Activated CD4-positive, alpha-beta T cell treated with anti-CD3 and anti-CD28 coated beads for 1 hour (primary cell): Measurements from ENCODE around the gene ALDH3B1.

ENCODE experiments used
- DNase-seq: peaks from one replicate; pipeline ENCODE4 v3.0.0-alpha.2; 2020

ALDH3B1 gene

DNA sequence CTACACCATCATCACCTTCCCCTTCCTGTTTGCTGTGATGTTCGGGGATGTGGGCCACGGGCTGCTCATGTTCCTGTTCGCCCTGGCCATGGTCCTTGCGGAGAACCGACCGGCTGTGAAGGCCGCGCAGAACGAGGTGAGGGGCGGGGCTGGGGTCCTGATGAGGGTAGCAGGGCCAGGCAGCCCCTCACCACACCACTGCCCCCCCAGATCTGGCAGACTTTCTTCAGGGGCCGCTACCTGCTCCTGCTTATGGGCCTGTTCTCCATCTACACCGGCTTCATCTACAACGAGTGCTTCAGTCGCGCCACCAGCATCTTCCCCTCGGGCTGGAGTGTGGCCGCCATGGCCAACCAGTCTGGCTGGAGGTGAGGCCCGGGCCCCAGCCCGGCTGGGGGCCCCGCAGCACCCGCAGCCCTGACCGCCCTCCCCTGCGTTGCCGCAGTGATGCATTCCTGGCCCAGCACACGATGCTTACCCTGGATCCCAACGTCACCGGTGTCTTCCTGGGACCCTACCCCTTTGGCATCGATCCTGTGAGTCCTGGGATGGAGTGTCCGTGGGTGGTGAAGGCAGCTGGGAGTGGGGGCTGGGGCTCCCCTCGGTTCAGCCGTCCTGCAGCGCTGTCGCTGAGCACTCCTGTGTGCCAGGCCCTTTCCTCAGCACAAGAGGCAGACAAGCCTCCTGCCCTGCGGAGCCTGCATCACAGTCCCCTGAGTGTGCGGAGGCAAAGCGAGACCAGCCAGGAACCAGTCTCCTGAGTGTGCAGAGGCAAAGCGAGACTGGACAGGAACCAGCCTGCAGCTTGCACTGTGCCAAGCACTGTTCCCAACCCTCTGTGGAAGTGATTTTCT lies 37.5 kb downstream of the ALDH3B1 start:
- no peak for DNase-seq

DNA sequence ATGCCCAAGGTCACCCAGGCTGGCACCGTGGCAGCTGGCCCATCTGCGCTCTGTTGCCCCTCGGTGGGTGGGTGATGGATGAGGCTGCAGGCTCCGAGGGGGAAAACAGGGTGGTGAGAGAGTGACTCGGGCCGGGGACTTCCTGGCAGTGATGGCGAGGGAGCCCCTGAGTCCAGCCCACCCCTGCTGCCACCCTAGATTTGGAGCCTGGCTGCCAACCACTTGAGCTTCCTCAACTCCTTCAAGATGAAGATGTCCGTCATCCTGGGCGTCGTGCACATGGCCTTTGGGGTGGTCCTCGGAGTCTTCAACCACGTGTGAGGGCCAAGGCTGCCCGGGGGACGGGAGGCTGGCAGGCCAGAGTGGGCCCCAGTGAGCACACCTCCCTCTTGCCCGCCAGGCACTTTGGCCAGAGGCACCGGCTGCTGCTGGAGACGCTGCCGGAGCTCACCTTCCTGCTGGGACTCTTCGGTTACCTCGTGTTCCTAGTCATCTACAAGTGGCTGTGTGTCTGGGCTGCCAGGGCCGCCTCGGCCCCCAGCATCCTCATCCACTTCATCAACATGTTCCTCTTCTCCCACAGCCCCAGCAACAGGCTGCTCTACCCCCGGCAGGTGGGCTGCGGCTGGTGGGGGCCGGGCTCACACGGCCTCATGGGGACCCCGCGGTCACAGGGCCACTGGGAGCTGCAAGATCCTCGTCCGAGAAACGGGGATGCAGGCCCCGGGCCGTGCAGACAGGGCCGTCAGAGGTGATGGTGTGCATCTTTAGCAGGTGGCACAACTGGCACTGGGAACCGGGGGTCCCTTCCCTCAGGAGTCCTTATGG lies 38.8 kb downstream of the ALDH3B1 start:
- no peak for DNase-seq

- DNase-seq, result no peak
Observed at GRCh38 chr11:68049509-68050370, 39.6 kb downstream of the ALDH3B1 start.

DNA sequence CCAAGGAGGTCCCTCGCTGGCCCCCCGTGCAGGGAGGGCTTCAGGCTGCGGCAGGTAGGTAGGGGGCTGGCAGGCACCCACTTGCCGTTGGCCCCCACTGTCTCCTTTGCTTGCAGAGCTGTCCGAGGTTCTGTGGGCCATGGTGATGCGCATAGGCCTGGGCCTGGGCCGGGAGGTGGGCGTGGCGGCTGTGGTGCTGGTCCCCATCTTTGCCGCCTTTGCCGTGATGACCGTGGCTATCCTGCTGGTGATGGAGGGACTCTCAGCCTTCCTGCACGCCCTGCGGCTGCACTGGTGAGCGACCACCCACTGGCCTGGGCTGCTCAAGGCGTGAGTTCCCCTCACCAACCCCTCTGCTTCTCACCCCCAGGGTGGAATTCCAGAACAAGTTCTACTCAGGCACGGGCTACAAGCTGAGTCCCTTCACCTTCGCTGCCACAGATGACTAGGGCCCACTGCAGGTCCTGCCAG lies 40.3 kb downstream of the ALDH3B1 start:
- DNase-seq, result no peak

DNA sequence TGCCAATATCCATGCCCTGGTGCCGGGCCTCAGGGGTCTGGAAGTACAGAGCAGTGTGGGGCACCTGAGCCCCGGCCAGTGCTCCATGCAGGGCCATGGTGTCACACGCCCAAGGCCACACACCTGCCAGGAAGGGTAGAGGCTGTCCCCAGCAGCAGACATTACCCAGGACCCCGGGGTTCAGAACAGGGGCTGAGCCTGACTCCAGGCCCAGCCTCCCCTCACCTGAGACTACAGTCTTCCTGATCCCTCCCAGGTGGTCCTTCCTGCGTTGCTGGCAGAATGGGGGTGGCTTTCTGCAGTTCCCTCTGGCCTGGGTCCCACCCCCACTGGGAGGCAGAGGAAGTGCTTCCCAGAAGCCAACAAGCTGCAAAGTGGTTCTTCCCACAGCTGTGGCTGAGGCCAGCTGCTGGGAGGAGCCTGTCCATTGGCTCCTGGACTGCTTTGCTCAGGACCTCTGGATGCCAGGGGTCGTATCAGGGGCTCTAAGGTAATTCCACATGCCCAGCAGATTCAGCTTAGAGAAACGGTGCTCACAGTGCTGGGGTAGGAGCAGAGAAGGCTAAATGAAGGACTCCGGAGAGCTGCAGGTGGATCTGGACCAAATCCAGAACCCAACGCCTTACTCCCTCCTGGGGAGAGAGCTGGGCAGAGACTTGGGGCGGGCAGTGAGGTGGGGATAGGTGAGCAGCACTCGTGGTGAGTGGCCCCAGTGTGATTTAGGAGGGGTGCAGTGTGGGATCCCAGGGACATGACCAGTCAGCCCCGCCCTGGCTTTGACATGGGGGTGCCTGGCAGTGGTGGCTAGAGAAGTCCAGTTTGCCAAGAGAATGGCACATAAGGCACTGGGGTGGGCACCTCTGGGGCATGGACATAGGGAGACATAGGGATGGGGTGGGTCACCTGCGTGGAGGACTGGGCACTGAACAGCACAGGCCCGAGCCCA lies 41.3 kb downstream of the ALDH3B1 start:
- no peak for DNase-seq

DNA sequence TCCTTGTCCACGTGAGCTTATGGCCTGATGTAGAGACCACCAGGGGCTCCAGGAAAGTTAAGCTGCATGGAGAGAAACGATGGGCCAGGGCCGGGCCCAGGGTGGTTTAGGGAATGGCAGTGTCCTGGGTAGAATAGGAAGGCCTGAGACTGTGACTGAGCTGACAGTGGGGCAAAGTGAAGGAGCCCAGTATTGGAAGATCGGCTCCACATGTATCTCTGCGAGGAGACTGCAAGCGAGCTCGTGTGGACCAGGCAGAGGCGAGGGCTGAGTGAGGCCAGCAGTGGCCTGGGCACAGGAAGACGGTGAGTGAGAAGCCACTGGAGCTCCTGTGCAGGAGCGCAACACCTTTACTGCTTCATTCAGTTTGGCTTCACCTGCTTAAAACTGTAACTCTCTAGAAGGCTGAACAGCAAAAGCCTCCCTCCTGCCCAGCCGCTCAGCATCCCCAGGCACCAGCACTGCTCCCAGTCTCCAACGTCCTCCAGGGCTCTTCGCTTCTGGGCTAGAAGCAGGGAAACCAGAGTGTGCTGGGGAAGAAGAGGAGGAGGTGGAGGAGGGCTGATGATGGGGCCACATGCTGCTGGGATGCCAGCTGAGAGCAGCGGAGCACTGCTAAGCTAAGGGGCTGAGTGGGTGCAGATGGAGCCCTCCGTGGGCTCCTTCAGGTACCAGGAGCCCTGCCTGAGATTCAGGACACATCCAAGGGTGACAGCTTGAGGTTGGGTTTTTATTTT lies 42.2 kb downstream of the ALDH3B1 start:
- no peak for DNase-seq

DNA sequence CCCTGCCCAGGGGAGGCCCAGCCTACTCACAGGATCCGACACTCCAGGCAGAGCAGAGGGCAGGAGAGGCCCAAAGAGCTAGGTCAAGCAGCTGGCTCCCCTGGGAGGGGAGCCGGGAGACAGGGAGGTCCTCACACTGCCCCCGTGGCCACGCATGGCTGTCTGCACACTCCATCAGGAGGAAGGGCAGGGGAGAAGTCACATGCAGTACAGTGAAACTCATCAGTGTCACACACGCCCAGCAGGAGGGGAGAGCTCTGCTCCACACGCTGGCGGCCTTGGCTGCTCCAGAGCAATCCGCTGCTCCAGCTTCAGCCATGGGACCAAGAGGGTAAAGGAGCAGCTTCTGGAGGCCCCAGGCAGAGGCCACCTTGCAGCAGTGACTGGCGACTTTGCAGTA lies 43.0 kb downstream of the ALDH3B1 start:
- no peak for DNase-seq

GRCh38 chr11:68053981-68054812 lies 44.1 kb downstream of the ALDH3B1 start:
- no peak for DNase-seq

DNA sequence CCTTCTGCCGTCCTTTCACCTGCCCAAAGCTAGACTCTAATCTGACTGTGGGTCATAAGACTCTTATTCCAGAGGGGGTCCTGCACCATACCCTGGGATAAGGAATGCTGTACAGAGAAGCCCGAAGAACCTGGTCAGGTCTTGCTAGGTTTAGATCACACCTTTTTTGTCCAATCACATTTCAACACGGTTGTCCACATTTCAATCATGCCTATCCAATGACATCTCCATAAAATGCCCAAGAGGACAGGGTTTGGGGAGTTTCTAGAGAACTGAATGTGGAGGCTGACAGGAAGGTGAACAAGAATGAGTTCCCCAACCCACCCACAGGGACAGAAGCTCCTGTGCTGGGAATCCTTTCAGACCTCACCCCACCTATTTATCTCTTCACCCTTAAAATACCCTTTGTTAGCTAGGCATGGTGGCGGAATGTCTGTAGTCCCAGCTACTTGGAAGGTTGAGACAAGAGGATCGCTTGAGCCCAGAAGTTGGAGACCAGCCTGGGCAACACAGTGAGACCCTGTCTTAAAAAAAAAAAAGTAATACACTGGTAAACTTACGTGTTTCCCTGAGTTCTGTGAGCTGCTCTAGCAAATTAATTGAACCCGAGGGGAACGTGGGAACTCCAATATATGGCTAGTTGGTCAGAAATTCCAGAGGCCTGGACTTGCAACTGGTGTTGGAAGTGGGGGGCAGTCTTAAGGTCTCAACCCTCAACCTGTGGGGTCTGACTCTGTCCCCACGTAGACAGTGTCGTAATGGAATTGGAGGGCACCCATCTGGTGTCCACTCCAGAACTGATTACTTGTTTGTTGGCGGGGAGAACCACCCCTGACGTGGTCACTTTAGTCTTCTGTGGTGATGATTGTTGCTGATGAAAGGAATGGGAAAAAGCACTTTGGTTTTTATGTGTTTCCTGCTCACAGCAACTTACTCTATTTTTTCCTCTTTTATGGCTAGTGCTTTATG lies 46.5 kb downstream of the ALDH3B1 start:
- DNase-seq, result no peak

GRCh38 chr11:68057807-68058206 lies 47.7 kb downstream of the ALDH3B1 start:
- DNase-seq, result no peak

- DNase-seq, result no peak
Observed at GRCh38 chr11:68061508-68061907, 51.4 kb downstream of the ALDH3B1 start.

DNA sequence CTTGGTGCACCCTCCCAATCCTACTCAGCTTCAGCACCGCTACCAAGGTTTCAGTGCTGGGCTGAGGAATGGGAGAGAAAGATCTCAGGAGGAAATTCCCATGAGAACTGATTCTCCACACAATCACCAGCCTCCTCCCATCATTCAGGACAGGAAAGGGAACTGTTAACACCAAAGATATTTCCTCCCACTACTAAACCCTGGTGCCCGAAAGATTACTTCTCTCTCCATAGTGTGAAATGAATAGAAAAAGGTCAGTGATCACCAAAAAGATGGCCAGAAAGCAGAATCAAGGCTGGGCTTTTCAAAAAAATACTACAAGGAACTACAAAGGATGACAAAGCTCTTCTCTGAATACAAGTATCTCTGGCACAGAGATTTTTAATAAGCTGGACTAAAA lies 54.8 kb downstream of the ALDH3B1 start:
- no peak for DNase-seq

- DNase-seq, result no peak
Observed at GRCh38 chr11:68065841-68066240, 55.7 kb downstream of the ALDH3B1 start.

- no peak for DNase-seq
Observed at GRCh38 chr11:68066742-68067141, 56.6 kb downstream of the ALDH3B1 start.

DNA sequence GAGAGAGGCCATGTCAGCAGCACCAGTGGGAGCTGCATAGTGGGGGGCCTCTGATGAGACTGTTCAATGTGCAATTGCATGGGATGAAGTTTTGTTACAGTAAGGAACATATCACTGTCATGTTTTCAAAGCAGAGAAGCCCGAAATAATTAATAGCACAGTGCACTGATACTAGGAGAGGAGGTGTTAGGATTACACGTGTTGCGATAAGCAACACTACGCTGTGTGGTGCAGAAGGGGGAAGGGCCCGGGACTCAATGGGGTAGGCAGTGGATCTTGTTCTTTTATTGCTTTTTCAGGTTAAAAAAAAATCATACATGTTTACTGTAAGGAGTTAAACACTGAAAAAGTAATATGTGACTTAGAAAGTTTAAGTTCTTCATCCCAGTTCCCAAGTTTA lies 57.9 kb downstream of the ALDH3B1 start:
- no peak for DNase-seq

- no peak for DNase-seq
Observed at GRCh38 chr11:68071281-68072048, 61.3 kb downstream of the ALDH3B1 start.

DNA sequence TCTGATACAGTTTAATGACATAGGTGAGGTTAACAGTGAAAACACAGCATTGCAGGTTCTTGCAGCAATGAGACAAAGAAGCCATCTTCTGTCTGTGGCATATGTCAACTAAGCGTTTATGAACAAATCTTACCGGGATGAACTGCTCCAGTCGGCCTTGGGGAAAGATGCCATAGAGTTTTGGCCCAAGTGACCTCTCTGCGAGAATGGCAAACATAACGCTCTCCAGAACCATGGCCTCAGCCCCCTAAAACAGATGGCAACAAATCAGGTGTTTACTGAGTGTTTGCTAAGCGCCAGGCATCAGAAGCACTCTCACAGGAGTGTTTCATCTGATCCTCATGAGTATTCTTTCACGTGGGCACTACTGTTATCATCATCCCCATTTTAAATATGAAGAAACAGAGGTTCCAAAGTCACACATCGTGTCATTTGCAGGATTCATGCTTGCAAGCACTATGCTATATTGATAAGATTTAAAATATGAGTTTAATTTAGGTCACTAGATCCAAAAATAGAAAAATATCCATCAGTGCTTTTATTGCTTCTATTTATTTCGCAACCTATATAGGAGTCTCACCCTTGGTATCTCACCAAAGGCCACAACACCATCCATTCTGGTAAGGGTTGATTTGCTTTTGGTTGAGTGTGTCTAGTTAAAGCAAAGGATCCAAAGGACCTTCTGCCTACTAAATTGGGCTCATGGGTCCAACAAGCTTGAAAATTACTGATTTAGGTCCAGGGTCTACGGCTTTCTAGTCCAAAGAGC lies 64.6 kb downstream of the ALDH3B1 start:
- DNase-seq, result no peak
